Astrocyte (in vitro differentiated cells and primary cell): Measurements from ENCODE around the gene EEF1AKMT3. TPM values are rescaled to one million over a fixed set of nuclear protein-coding genes. Genes with fewer than 3 reads are reported as not detected.
A peak's percentile ranks its signal among the peaks of the same experiment; 100 is the strongest.

Experiments used
- DNase-seq: peaks from one replicate; pipeline ENCODE4 v3.0.0-alpha.2; 2010; ENCODE audit warnings: low read depth
- FAIRE-seq: peaks from 2 replicates; lab custom pipeline; 2011; peaks lifted over from hg19 to GRCh38; lab: Jason Lieb, UNC
- H2AFZ ChIP-seq: 2 replicates; pipeline ENCODE4 v1.6.0; 2012; ENCODE audit warnings: low read depth, low read length, inconsistent platforms
- H3K27ac ChIP-seq: 2 replicates; pipeline ENCODE4 v1.5.1; 2011; ENCODE audit warnings: low read depth, low read length, inconsistent platforms
- H3K27me3 ChIP-seq: 2 replicates; pipeline ENCODE4 v1.6.0; 2011; ENCODE audit warnings: low read length, inconsistent platforms; ENCODE audit not compliant: insufficient read depth
- H3K36me3 ChIP-seq: 2 replicates; pipeline ENCODE4 v1.5.1; 2011; ENCODE audit warnings: low read length, inconsistent platforms; ENCODE audit not compliant: insufficient read depth
- H3K4me1 ChIP-seq: 2 replicates; pipeline ENCODE4 v1.5.1; 2011; ENCODE audit warnings: low read length, inconsistent platforms; ENCODE audit not compliant: insufficient read depth
- H3K4me2 ChIP-seq: 2 replicates; pipeline ENCODE4 v1.6.0; 2012; ENCODE audit warnings: low read length, inconsistent platforms
- H3K4me3 ChIP-seq: 2 replicates; pipeline ENCODE4 v1.5.1; 2011; ENCODE audit warnings: low read depth, mild to moderate bottlenecking, low read length, inconsistent platforms; ENCODE audit not compliant: insufficient read depth
- H3K79me2 ChIP-seq: 2 replicates; pipeline ENCODE4 v1.6.0; 2012; ENCODE audit warnings: mild to moderate bottlenecking, low read length, inconsistent platforms; ENCODE audit not compliant: insufficient read depth
- H3K9ac ChIP-seq: 2 replicates; pipeline ENCODE4 v1.6.0; 2012; ENCODE audit warnings: mild to moderate bottlenecking, low read length, inconsistent platforms
- H3K9me3 ChIP-seq: 2 replicates; pipeline ENCODE4 v1.5.1; 2012; ENCODE audit warnings: low read depth, mild to moderate bottlenecking, low read length, inconsistent platforms; ENCODE audit not compliant: insufficient read depth
- H4K20me1 ChIP-seq: 2 replicates; pipeline ENCODE4 v1.6.0; 2012; ENCODE audit warnings: low read length, inconsistent platforms; ENCODE audit not compliant: insufficient read depth
- H3K27ac Mint-ChIP-seq: one replicate; pipeline ENCODE4 v1.8.0; 2021; ENCODE audit warnings: mild to moderate bottlenecking, mixed read lengths; ENCODE audit not compliant: unreplicated experiment
- H3K27me3 Mint-ChIP-seq: one replicate; pipeline ENCODE4 v1.8.0; 2021; ENCODE audit warnings: low read depth, mixed read lengths; ENCODE audit not compliant: unreplicated experiment
- H3K36me3 Mint-ChIP-seq: one replicate; pipeline ENCODE4 v1.8.0; 2021; ENCODE audit warnings: low read depth, mixed read lengths; ENCODE audit not compliant: unreplicated experiment
- H3K4me1 Mint-ChIP-seq: one replicate; pipeline ENCODE4 v1.8.0; 2021; ENCODE audit warnings: low read depth, mixed read lengths; ENCODE audit not compliant: unreplicated experiment
- H3K4me3 Mint-ChIP-seq: one replicate; pipeline ENCODE4 v1.8.0; 2021; ENCODE audit warnings: mild to moderate bottlenecking, moderate library complexity, mixed read lengths; ENCODE audit not compliant: unreplicated experiment
- H3K9me3 Mint-ChIP-seq: one replicate; pipeline ENCODE4 v1.8.0; 2021; ENCODE audit warnings: mild to moderate bottlenecking, mixed read lengths; ENCODE audit not compliant: unreplicated experiment
- EZH2 ChIP-seq: IDR thresholded peaks from 2 replicates; pipeline ENCODE4 v1.6.1; 2012; ENCODE audit warnings: mild to moderate bottlenecking, low read length, inconsistent platforms; ENCODE audit not compliant: insufficient read depth
- total RNA-seq: library from RNA; stranded (reverse); gene quantifications from 2 replicates; pipeline ENCODE4 v1.2.1, GENCODE V29; 2021
- TF ChIP-seq, protein P1 (sequence below): IDR thresholded peaks from 2 replicates; pipeline ENCODE4 v1.5.1; 2011; ENCODE audit warnings: low read depth, mild to moderate bottlenecking, inconsistent platforms, low read length, moderate library complexity; ENCODE audit not compliant: insufficient read depth

The EEF1AKMT3 gene
- total RNA-seq, 1 donor from 2014 or later, result 8.1 TPM

- Histone ChIP-seq H3K36me3 (peaks cover 9% of the 10 kb centered on the region), H3K27ac (no peak overlapping the region), H3K4me1 (peaks cover 12% of the 10 kb centered on the region), H3K79me2 (peaks cover 7% of the 10 kb centered on the region), H3K9me3 (no peaks in the 10 kb centered on the region), H3K27me3 (peaks cover 37% of the 10 kb centered on the region), H3K9ac (no peak overlapping the region), H3K4me2 (no peak overlapping the region), H4K20me1 (peaks cover 1% of the 10 kb centered on the region), H2AFZ (no peak overlapping the region), H3K4me3 (no peak overlapping the region)
- TF ChIP-seq, protein P1, sequence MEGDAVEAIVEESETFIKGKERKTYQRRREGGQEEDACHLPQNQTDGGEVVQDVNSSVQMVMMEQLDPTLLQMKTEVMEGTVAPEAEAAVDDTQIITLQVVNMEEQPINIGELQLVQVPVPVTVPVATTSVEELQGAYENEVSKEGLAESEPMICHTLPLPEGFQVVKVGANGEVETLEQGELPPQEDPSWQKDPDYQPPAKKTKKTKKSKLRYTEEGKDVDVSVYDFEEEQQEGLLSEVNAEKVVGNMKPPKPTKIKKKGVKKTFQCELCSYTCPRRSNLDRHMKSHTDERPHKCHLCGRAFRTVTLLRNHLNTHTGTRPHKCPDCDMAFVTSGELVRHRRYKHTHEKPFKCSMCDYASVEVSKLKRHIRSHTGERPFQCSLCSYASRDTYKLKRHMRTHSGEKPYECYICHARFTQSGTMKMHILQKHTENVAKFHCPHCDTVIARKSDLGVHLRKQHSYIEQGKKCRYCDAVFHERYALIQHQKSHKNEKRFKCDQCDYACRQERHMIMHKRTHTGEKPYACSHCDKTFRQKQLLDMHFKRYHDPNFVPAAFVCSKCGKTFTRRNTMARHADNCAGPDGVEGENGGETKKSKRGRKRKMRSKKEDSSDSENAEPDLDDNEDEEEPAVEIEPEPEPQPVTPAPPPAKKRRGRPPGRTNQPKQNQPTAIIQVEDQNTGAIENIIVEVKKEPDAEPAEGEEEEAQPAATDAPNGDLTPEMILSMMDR, result no peak
- TF ChIP-seq EZH2, result no peak
- no peaks in the 10 kb centered on the region for H3K9me3 Mint-ChIP-seq
- H3K4me1 Mint-ChIP-seq, result peaks cover 8% of the 10 kb centered on the region
- no peak overlapping the region for H3K27ac Mint-ChIP-seq
- peaks cover 15% of the 10 kb centered on the region for H3K36me3 Mint-ChIP-seq
- peaks cover 24% of the 10 kb centered on the region for H3K27me3 Mint-ChIP-seq
- H3K4me3 Mint-ChIP-seq, result no peak overlapping the region
- no peak for FAIRE-seq
- no peak for DNase-seq
Observed at GRCh38 chr12:57741844-57742738, 30.3 kb upstream of the EEF1AKMT3 start.

- Mint-ChIP-seq H3K4me1 (peaks cover 8% of the 10 kb centered on the region), H3K27ac (peak overlapping the region; percentile 97), H3K27me3 (peaks cover 24% of the 10 kb centered on the region), H3K9me3 (no peaks in the 10 kb centered on the region), H3K4me3 (peak overlapping the region; percentile 95), H3K36me3 (peaks cover 22% of the 10 kb centered on the region)
- Histone ChIP-seq H3K27me3 (peaks cover 29% of the 10 kb centered on the region), H3K9ac (no peak overlapping the region), H3K4me2 (no peak overlapping the region), H3K9me3 (no peaks in the 10 kb centered on the region), H3K4me3 (no peak overlapping the region), H3K4me1 (peaks cover 5% of the 10 kb centered on the region), H4K20me1 (no peaks in the 10 kb centered on the region), H3K79me2 (peaks cover 7% of the 10 kb centered on the region), H2AFZ (no peak overlapping the region), H3K36me3 (peaks cover 18% of the 10 kb centered on the region), H3K27ac (no peak overlapping the region)
- FAIRE-seq, result no peak
- DNase-seq, result no peak
- TF ChIP-seq, protein P1, result no peak
- no peak for TF ChIP-seq EZH2
Observed at GRCh38 chr12:57743769-57744168, 28.6 kb upstream of the EEF1AKMT3 start.
